Fibroblast of mammary gland (primary cell): ENCODE results near the gene KRT13.

Experiments
- DNase-seq: peaks from one replicate; pipeline ENCODE4 v3.0.0-alpha.2; 2010; ENCODE audit warnings: low read depth
- H3K4me3 ChIP-seq: 2 replicates; pipeline ENCODE4 v1.5.1; 2011; ENCODE audit warnings: low read depth, mild to moderate bottlenecking, low read length, moderate library complexity; ENCODE audit not compliant: control insufficient read depth
- TF ChIP-seq, protein P1 (sequence below): conservative IDR thresholded peaks from 2 replicates; pipeline ENCODE4 v1.5.1; 2011; ENCODE audit warnings: low read depth, low read length, inconsistent platforms; ENCODE audit not compliant: control insufficient read depth, insufficient read depth

Gene KRT13

DNA sequence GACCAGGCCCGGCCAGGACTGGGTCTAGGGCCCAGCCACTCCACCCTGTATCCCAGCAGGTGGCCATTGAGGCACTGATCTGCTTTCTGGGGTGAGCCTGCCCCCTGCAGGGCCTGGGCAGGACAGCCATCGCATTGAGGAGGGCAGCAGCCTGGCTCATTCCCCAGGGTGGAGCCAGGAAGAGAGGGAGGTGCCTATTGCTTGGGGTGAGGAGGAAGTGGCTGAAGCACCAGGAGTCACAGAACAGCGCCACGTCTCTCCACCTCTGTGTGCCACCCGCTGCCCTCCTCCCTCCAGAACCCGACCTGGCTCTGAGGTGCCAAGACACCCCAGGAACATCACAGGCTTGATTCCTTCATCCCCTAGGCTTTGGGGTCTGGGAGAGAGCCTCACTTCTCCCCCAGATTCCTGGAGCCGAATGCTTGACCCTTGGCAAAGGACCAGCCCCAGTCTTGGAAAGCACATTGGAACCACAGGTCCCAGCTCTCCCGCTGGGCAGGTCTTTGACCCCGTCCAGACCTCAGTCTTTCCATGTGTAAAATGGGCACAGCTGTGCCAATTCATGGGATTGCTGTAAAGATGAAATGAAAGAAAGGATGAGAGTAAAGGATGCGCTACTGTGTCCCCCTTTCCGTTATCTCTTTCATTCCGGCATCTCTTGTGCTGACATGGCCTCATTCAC, 8.5 kb downstream of the KRT13 start:
- TF ChIP-seq, protein P1, sequence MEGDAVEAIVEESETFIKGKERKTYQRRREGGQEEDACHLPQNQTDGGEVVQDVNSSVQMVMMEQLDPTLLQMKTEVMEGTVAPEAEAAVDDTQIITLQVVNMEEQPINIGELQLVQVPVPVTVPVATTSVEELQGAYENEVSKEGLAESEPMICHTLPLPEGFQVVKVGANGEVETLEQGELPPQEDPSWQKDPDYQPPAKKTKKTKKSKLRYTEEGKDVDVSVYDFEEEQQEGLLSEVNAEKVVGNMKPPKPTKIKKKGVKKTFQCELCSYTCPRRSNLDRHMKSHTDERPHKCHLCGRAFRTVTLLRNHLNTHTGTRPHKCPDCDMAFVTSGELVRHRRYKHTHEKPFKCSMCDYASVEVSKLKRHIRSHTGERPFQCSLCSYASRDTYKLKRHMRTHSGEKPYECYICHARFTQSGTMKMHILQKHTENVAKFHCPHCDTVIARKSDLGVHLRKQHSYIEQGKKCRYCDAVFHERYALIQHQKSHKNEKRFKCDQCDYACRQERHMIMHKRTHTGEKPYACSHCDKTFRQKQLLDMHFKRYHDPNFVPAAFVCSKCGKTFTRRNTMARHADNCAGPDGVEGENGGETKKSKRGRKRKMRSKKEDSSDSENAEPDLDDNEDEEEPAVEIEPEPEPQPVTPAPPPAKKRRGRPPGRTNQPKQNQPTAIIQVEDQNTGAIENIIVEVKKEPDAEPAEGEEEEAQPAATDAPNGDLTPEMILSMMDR, result peak; percentile 84
- DNase-seq, result peak; percentile 80
- H3K4me3 ChIP-seq, result no peak overlapping the region

DNA sequence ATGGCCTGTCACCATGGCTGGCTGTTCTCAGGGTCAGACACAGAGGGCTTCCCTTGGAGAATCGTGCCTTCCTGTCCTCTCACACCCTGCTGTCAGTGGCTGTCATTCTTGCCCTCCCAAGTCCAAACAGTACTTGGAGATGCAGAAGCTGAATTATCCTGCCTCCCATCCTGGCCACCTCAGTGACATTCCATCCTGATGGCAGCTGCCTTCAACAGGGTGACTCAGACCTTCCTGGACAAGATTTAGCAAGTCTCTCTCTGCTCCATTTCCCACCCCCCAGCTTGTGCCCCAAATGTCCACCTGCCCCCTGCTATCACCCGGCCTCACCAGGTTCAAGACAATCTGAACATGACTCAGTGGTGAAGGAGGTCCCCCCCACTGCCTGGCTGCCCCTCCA, 10.9 kb downstream of the KRT13 start:
- TF ChIP-seq, protein P1, result no peak
- peak; percentile 17 for DNase-seq
- H3K4me3 ChIP-seq, result no peak overlapping the region

DNA sequence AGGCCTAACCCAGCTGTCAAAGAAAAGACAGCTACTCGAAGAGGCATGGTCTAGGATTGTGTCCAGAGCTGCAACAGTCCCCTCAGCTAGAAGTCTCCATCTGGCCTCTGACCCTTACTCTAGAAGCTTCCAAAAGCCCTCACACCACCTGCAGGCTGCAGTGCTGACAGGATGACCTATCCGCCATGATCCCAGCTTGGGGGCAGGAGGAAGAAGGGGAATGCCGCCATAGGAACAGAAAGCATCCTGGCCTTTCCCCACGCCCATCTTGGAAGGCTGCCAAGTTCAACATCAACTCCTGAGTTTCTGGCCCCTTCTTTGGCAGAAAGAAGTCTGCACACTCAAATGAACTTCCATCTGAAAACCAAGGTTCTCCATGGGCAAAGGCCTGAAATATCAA, 12.6 kb downstream of the KRT13 start:
- H3K4me3 ChIP-seq, result no peak overlapping the region
- peak; percentile 35 for DNase-seq
- TF ChIP-seq, protein P1, result no peak

DNA sequence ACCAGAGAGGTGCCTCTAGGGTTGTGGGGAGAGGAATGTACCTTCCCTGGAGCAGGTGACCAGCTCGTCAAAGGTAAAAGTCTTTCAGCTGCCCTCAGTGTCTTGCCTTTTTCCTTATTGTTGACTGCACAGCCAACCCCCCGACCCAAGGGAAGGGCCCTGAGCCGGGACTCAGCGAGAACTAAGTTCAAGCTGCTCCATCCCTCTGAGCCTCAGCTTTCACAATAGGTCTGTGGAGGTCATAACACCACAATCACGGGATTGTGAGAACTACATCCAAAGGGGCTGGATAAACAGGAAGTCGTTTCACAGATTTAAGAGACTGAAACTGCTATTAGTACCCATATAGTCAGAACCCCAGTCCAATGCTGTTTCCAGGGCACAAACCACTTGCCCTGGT, 13.1 kb downstream of the KRT13 start:
- peak; percentile 60 for DNase-seq
- H3K4me3 ChIP-seq, result no peak overlapping the region
- TF ChIP-seq, protein P1, result no peak

DNA sequence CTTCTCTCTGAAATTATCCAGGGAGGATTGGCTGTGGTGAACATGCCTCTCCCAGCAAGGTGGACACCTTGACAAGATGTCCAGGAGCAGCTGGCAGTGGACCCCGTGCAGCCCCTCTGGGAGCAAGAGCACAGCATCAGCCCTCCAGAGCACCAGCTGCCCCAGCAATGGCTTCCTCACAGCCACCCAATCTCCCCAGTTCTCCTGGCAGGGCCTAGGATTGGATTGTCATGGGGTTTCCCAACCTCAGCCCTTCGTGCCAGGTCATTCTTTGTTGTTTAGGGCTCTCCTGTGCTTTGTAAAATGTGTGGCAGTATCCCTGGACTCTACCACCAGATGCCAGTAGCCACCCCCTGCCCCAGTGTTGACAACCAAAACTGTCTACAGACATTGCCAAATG, 13.9 kb downstream of the KRT13 start:
- H3K4me3 ChIP-seq, result no peak overlapping the region
- no peak for DNase-seq
- TF ChIP-seq, protein P1, result no peak

DNA sequence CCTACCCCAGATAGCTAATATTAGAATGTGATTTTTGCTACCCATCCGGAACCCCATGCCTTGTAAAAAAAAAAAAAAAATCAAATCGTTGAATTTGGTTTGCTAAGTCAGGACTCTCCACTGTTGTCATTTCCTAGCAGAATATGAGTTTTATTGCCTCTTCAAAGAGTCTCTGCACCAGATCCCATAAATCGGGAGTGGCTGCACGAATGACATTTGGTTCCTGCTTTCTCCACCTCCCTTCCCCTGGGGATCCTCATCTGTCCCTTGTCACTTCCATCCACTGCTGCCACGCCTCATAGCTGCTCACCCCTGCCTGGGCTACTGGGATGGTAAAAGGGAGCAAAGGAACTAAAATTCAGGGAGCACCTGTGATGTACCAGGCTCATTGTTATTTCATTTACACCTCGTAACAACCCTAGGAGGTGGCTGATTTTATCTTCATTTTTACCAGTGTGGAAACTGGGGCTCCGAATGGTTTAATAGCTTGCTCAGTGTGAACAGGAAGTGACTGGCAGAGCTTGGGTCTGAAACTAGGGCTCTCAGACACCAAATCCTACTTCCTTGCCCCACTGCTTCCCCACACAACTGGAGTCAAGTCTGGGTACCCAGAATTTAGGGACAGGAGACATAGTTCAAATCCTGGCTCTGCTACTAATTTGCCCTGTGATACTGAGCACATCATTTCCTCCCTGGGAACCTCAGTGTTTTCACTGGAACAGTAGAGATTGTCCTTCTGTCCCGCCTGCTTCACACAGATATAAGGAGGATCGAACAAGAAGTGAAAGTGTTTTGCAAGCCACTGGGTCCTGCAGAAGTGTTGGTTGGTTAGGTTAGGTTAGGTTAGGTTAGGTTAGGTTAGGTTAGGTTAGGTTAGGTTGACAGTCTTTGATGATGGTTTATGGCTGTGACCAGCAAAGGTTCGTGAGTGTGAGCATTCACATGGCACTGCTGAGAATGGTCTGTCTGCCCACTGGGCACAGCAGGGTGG, 15.1 kb downstream of the KRT13 start:
- H3K4me3 ChIP-seq, result no peak overlapping the region
- no peak for DNase-seq
- TF ChIP-seq, protein P1, result no peak
